Type B pancreatic cell (in vitro differentiated cells): Measurements from ENCODE around the gene HERC5. TPM values are rescaled to one million over a fixed set of nuclear protein-coding genes. Genes with fewer than 3 reads are reported as not detected.

Source experiments
- DNase-seq: peaks from one replicate; pipeline ENCODE4 v3.0.0; 2021; ENCODE audit warnings: mixed read lengths; ENCODE audit not compliant: unreplicated experiment; ENCODE audit errors: extremely low spot score
- H3K27ac Mint-ChIP-seq: 2 replicates; pipeline ENCODE4 v1.8.0; 2021; ENCODE audit warnings: mild to moderate bottlenecking, mixed read lengths
- H3K27me3 Mint-ChIP-seq: 2 replicates; pipeline ENCODE4 v1.8.0; 2021; ENCODE audit warnings: mixed read lengths
- H3K36me3 Mint-ChIP-seq: 2 replicates; pipeline ENCODE4 v1.8.0; 2021; ENCODE audit warnings: mixed read lengths
- H3K4me1 Mint-ChIP-seq: one replicate; pipeline ENCODE4 v1.8.0; 2021; ENCODE audit warnings: mixed read lengths; ENCODE audit not compliant: unreplicated experiment
- H3K4me3 Mint-ChIP-seq: 2 replicates; pipeline ENCODE4 v1.8.0; 2021; ENCODE audit warnings: mild to moderate bottlenecking, mixed read lengths
- H3K9me3 Mint-ChIP-seq: 2 replicates; pipeline ENCODE4 v1.8.0; 2021; ENCODE audit warnings: mixed read lengths
- total RNA-seq: library from RNA; stranded (reverse); gene quantifications from 2 replicates; pipeline ENCODE4 v1.2.1, GENCODE V29; 2021; ENCODE audit warnings: low replicate concordance
- TF ChIP-seq, protein P1 (sequence below): fragments of 200-600 bp; sonication (generic); conservative IDR thresholded peaks from 2 replicates; pipeline ENCODE4 v1.5.0; 2021; ENCODE audit warnings: antibody characterized with exemption, mild to moderate bottlenecking

The HERC5 gene
- total RNA-seq, 1 donor from 2014 or later = 1.4 TPM

DNA sequence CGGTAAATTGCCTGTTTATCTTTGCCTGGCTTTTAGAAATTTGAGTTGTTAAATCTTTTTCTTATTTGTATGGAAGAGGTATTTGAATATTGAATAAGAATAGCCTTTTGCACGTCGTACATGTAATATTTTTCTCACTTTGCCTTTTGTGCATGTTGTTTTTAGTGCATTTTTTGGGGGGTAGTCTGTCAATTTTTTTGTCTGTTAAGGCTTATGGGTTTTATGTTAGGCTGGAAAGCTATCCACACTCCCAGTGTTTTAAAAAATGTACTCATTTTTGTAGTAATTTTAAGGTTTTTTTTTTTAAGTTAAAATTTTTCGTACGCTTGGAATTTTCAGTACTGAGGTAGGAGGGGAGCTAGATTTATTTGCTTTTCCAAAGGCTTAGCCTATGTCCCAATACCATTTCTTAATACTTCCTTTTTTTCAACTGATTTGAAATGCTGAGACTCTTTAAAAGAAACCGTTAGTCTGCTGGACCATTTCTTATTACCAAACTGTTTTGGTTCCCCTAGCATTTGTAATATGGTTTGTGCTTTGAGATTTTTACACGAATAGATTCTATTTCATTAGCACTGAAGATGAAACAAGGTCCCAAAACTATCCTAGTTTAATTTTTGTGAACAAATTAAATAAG, 1.3 kb downstream of the HERC5 start:
- H3K9me3 Mint-ChIP-seq = no peaks in the 10 kb centered on the region
- H3K27ac Mint-ChIP-seq = no peak overlapping the region
- TF ChIP-seq, protein P1, sequence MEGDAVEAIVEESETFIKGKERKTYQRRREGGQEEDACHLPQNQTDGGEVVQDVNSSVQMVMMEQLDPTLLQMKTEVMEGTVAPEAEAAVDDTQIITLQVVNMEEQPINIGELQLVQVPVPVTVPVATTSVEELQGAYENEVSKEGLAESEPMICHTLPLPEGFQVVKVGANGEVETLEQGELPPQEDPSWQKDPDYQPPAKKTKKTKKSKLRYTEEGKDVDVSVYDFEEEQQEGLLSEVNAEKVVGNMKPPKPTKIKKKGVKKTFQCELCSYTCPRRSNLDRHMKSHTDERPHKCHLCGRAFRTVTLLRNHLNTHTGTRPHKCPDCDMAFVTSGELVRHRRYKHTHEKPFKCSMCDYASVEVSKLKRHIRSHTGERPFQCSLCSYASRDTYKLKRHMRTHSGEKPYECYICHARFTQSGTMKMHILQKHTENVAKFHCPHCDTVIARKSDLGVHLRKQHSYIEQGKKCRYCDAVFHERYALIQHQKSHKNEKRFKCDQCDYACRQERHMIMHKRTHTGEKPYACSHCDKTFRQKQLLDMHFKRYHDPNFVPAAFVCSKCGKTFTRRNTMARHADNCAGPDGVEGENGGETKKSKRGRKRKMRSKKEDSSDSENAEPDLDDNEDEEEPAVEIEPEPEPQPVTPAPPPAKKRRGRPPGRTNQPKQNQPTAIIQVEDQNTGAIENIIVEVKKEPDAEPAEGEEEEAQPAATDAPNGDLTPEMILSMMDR = no peak
- no peak for DNase-seq
- no peaks in the 10 kb centered on the region for H3K36me3 Mint-ChIP-seq
- H3K27me3 Mint-ChIP-seq = peaks cover 51% of the 10 kb centered on the region
- H3K4me1 Mint-ChIP-seq = peaks cover 4% of the 10 kb centered on the region
- H3K4me3 Mint-ChIP-seq = peak overlapping the region; percentile 83

DNA sequence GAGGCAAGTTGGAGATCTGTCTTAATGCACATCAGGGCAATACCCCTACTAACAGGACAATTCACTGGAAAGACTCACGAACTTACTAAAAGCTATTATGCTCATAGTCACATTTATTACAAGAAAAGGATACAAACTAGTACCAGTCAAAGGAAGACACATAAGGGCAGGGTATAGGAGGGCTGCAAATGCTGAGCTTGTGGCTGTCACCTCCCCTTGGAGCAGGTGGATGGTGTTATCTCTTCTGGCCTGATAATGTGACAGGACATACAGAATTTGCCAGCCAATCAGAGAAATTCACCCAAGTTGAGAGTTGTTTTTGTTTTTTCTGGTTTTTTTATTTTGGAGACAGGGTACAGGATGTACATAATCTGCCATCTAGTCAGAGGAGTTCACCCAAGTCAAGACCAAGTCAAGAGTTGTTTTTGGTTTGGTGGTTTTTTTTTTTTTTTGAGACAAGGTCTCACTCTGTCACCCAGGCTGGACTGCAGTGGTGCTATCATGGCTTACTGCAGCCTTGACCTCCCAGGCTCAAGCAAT, 8.8 kb downstream of the HERC5 start:
- no peaks in the 10 kb centered on the region for H3K4me1 Mint-ChIP-seq
- no peak for DNase-seq
- H3K27me3 Mint-ChIP-seq = peaks cover 6% of the 10 kb centered on the region
- no peak overlapping the region for H3K27ac Mint-ChIP-seq
- H3K36me3 Mint-ChIP-seq = no peaks in the 10 kb centered on the region
- TF ChIP-seq, protein P1 = no peak
- no peaks in the 10 kb centered on the region for H3K9me3 Mint-ChIP-seq
- H3K4me3 Mint-ChIP-seq = no peak overlapping the region

DNA sequence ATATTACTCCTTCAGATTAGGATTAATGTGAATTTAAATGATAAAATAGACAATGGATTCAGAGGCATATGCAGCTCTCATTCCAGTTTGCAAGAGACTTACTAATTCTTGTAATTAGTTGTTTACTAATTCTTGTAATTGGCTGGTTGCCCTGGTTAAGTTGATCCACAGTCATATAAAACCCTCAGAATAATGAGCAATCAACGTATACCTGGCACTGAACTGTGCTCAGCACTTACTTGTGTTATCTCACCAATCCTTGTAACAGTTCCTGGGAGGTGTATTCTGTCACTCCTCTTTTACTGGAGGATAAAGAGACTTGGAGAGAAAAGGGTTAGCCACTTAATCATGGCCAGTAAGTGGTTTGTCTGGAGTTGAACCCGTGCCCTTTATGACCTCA, 10.5 kb downstream of the HERC5 start:
- TF ChIP-seq, protein P1 = no peak
- no peaks in the 10 kb centered on the region for H3K27me3 Mint-ChIP-seq
- no peak overlapping the region for H3K4me3 Mint-ChIP-seq
- DNase-seq = no peak
- H3K36me3 Mint-ChIP-seq = no peaks in the 10 kb centered on the region
- H3K9me3 Mint-ChIP-seq = no peaks in the 10 kb centered on the region
- H3K4me1 Mint-ChIP-seq = no peaks in the 10 kb centered on the region
- H3K27ac Mint-ChIP-seq = no peak overlapping the region

DNA sequence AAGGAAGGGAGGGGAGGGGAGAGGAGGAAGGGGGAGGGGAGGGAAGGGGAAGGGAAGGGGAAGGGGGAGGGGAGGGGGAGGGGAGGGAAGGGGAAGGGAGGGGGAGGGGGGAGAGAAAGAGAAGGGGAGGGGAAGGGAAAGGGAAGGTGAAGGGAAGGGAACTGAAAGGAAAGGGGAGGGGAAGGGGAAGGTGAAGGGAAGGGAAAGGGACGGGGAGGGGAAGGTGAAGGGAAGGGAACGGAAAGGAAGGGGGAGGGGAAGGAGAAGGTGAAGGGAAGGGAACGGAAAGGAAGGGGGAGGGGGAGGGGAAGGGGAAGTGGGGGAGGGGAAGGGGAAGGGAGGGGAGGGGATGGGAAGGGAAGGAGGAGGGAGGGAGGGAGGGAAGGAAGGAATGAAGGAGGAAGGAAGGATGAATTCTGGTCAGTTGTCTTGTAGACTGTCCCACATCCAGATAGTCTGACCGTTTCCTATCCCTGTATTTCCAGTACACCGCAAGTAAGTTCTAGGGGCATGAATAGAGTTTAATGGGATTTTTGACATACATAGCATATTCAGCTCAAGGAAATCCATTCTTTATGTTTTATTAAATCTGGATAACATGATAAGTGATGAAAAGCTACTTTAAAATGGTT, 20.4 kb downstream of the HERC5 start:
- TF ChIP-seq, protein P1 = no peak
- no peaks in the 10 kb centered on the region for H3K27me3 Mint-ChIP-seq
- H3K9me3 Mint-ChIP-seq = no peaks in the 10 kb centered on the region

DNA sequence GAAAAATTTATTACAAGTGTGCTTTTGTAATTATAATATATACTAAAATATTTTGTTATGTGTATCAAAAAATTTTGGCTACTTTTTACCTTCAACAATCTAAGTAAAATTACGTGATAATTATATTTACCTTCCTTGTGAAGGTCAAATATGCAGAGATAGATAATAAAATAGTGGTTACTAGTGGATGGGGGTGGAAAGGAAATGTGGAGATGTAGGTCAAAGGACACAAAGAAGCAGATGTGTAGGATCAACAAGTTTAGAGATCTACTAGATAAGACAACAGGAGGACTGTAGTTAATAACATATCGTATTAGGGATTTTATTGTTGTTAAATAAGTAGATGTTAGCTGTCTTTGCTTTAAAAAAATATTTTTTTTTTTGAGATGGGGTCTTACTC, 21.3 kb downstream of the HERC5 start:
- Mint-ChIP-seq H3K27ac (no peak overlapping the region), H3K4me3 (no peak overlapping the region), H3K4me1 (no peaks in the 10 kb centered on the region), H3K36me3 (no peaks in the 10 kb centered on the region), H3K27me3 (no peaks in the 10 kb centered on the region), H3K9me3 (no peaks in the 10 kb centered on the region)
- TF ChIP-seq, protein P1 = no peak
- no peak for DNase-seq

More for the DNA sequence above, 20.4 kb downstream of the HERC5 start:
- no peak overlapping the region for H3K27ac Mint-ChIP-seq
- H3K4me3 Mint-ChIP-seq = no peak overlapping the region
- DNase-seq = no peak
- H3K4me1 Mint-ChIP-seq = no peaks in the 10 kb centered on the region
- H3K36me3 Mint-ChIP-seq = no peaks in the 10 kb centered on the region
